Tibial nerve (tissue), 4 donors: ENCODE measurements around the gene EFHD2. TPM values are rescaled to one million over a fixed set of nuclear protein-coding genes. Genes with fewer than 3 reads are reported as not detected.

ENCODE experiments used
- DNase-seq, 2 donors: peaks; one replicate each; pipeline ENCODE4 v3.0.0-alpha.2; 2019; ENCODE audit warnings: low spot score in 2 of 2
- H3K27ac ChIP-seq, 4 donors: fragments of 200-600 bp; sonication (generic) in 3 of 4; one replicate each; pipeline ENCODE4 v1.5.1; 2017 to 2019; ENCODE audit warnings: mild to moderate bottlenecking in 1 of 4
- H3K27me3 ChIP-seq, 2 donors: fragments of 200-600 bp; sonication (generic) in 1 of 2; one replicate each; pipeline versions ENCODE4 v1.5.1 to v1.6.0; 2017 to 2019
- H3K36me3 ChIP-seq, 3 donors: fragments of 200-600 bp; sonication (generic); one replicate each; pipeline ENCODE4 v1.5.1; 2018 to 2019
- H3K4me1 ChIP-seq, 4 donors: fragments of 200-600 bp; sonication (generic) in 3 of 4; one replicate each; pipeline ENCODE4 v1.5.1; 2017 to 2019
- H3K4me3 ChIP-seq, 4 donors: fragments of 200-600 bp; sonication (generic) in 3 of 4; one replicate each; pipeline ENCODE4 v1.5.1; 2017 to 2019; ENCODE audit warnings: mild to moderate bottlenecking in 1 of 4, moderate library complexity in 1 of 4
- H3K9me3 ChIP-seq, 4 donors: fragments of 200-600 bp; sonication (generic) in 3 of 4; one replicate each; pipeline ENCODE4 v1.5.1; 2017 to 2019
- CTCF ChIP-seq, 5 experiments: fragments of 200-600 bp in 3 of 5; fragments of 450-650 bp in 2 of 5; sonication (generic) in 3 of 5; IDR thresholded peaks; one replicate each; pipeline ENCODE4 v1.5.1; 2016 to 2019; ENCODE audit warnings: antibody characterized with exemption in 5 of 5, mild to moderate bottlenecking in 3 of 5, moderate library complexity in 2 of 5
- EP300 ChIP-seq, 2 donors: sonication (generic); formaldehyde crosslinking; IDR thresholded peaks; one replicate each; pipeline ENCODE4 v1.6.1; 2017; ENCODE audit warnings: antibody characterized with exemption in 2 of 2, mild to moderate bottlenecking in 1 of 2
- POLR2A ChIP-seq, 2 donors: fragments of 450-650 bp; IDR thresholded peaks; one replicate each; pipeline ENCODE4 v1.6.1; 2017; ENCODE audit warnings: antibody characterized with exemption in 2 of 2, mild to moderate bottlenecking in 2 of 2, moderate library complexity in 2 of 2
- WGBS, 2 donors: methylation state at CpG; one replicate each; pipeline ENCODE4 v1.1.5; 2018; 5-methylcytosine and 5-hydroxymethylcytosine counted together
- total RNA-seq, 4 donors: library from RNA; depleted of rRNA; stranded (reverse); fragments of >200 nt; gene quantifications; one replicate each; pipeline ENCODE4 v1.1.0, GENCODE V29; 2016

The EFHD2 gene
- total RNA-seq, 4 donors from 2014 or later = 17.0 to 61.5 (median 29.6) TPM

DNA sequence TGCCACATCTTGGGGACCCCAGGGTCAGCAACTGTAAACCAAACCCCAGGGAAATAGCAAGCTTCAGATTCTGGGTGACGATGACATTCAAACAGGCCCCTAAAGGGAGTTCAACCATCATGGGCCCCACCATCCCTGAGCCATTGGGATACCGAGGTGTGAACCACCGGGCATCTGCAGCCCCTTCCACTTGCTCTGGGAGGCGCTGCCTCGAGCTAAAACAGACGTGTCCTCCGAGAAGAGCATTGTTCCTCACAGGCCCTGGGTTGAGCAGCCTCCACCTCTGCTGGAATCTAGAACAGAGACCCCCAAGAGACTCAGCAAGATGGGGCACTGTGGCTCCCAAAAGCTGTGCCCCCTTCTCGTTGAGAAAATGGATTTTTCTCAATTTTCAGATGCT is 19.0 kb upstream of the EFHD2 start:
- H3K4me3 ChIP-seq = no peak overlapping the region
- no peak for DNase-seq
- no peak overlapping the region for H3K27ac ChIP-seq
- TF ChIP-seq POLR2A (IDR thresholded peaks at IDR 0.05) = no peak
- TF ChIP-seq EP300 (IDR thresholded peaks at IDR 0.05) = no peak
- H3K4me1 ChIP-seq = peaks cover 0 to 12% (median 3%) of the 10 kb centered on the region in 4 donors
- no peaks in the 10 kb centered on the region for H3K27me3 ChIP-seq
- 70 to 82% methylated on average over 4 to 8 of the region's 8 CpGs for WGBS, 2 donors
- H3K9me3 ChIP-seq = no peaks in the 10 kb centered on the region
- no peaks in the 10 kb centered on the region for H3K36me3 ChIP-seq

DNA sequence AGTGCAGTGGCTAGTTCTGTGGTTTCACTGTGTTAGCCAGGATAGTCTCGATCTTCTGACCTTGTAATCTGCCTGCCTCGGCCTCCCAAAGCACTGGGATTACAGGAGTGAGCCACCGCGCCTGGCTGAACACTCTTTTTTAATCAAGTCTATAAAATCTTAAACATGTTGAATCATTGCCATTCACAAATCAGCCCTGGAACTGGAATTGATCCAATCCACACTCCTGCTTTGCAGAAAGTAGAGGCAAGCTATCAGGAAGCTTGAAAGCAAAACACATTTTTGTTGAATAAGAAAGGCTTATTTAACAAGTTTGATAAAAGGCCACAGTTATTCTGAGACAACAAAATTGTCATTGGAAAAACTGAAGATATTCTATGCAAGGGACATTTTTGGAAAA is 18.3 kb upstream of the EFHD2 start:
- no peaks in the 10 kb centered on the region for H3K9me3 ChIP-seq
- no peak overlapping the region for H3K27ac ChIP-seq
- DNase-seq = no peak
- H3K4me1 ChIP-seq = peaks cover 0 to 5% (median under 1%) of the 10 kb centered on the region in 4 donors
- 57 to 65% methylated on average over 4 of the region's 4 CpGs for WGBS, 2 donors
- no peak overlapping the region for H3K4me3 ChIP-seq
- H3K27me3 ChIP-seq = no peaks in the 10 kb centered on the region
- TF ChIP-seq EP300 (IDR thresholded peaks at IDR 0.05) (no peak), CTCF (IDR thresholded peaks at IDR 0.05) (no peak), POLR2A (IDR thresholded peaks at IDR 0.05) (no peak)
- no peaks in the 10 kb centered on the region for H3K36me3 ChIP-seq

DNA sequence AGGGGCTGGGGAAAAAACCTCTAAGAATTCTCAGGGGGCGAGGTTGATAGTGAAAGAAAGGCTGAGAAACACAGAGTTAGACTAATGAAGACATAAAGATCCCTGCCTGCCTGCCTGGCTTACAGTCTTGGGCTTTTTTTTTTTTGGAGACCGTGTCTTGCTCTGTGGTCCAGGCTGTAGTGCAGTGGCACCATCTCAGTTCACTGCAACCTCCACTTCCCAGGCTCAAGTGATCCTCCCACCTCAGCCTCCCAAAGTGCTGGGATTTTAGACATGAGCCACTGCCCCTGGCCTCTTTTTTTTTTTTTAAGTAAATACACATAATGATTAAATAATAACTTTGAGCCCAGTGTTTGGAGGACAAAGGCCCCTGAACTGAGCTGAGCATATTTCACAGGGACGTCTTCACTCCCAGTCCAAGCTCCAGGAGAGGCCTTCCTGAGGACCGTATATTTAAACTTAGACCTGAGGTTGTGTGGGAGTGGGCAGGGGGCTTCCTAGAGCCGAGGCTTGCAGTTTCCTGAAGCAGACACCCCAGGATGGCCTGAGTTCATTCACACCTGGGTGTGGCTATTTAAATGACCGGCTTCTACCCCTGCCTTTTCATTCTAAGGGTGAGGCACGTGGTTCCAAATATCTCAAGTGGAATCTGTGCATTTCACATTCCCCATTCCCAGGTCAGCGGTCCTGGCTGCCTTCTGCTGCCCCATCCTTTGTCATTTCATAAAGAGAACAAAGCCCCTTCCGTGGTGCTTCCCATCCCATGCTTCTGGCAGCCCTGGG is 16.0 kb upstream of the EFHD2 start:
- no peak for TF ChIP-seq POLR2A (IDR thresholded peaks at IDR 0.05)
- TF ChIP-seq CTCF (IDR thresholded peaks at IDR 0.05) = no peak
- TF ChIP-seq EP300 (IDR thresholded peaks at IDR 0.05) = no peak
- Histone ChIP-seq H3K4me1 (no peaks in the 10 kb centered on the region), H3K9me3 (no peaks in the 10 kb centered on the region), H3K36me3 (no peaks in the 10 kb centered on the region), H3K4me3 (no peak overlapping the region), H3K27ac (no peak overlapping the region), H3K27me3 (no peaks in the 10 kb centered on the region)
- no peak for DNase-seq
- 54 to 59% methylated on average over 9 of the region's 9 CpGs for WGBS, 2 donors

DNA sequence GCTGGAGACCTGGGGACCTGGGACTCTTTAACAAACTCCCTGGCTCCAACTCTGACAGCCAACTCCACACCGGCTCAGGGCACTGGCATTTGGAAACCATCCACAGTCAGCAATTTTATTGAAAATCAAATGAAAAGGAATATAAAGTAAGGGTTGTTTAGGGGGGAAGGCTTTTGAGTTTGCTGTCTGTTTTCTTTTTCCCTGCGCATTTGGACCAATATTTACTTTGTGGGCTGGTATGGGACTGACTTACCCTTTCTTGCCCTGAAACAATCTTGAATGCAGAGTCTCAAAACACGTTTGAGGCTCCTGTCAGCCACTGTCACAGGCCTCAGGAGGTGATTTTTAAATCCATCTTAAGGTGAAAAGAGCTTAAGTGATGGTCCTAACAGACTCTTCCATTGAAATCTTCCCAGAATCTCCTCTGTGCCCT is 15.4 kb upstream of the EFHD2 start:
- Histone ChIP-seq H3K36me3 (no peaks in the 10 kb centered on the region), H3K9me3 (peaks cover 0 to 4% (median 0%) of the 10 kb centered on the region in 4 donors), H3K4me1 (no peaks in the 10 kb centered on the region), H3K4me3 (no peak overlapping the region), H3K27ac (no peak overlapping the region), H3K27me3 (no peaks in the 10 kb centered on the region)
- WGBS, 2 donors = 36 to 37% methylated on average over 3 of the region's 3 CpGs
- no peak for DNase-seq
- TF ChIP-seq EP300 (IDR thresholded peaks at IDR 0.05) (no peak), POLR2A (IDR thresholded peaks at IDR 0.05) (no peak), CTCF (IDR thresholded peaks at IDR 0.05) (no peak)

- DNase-seq = no peak
- Histone ChIP-seq H3K4me3 (no peak overlapping the region), H3K36me3 (no peaks in the 10 kb centered on the region), H3K27ac (no peak overlapping the region), H3K4me1 (no peaks in the 10 kb centered on the region), H3K9me3 (peaks cover 0 to 16% (median 2%) of the 10 kb centered on the region in 4 donors), H3K27me3 (no peaks in the 10 kb centered on the region)
- WGBS, 2 donors = 83 to 91% methylated on average over 2 of the region's 2 CpGs
- TF ChIP-seq POLR2A (IDR thresholded peaks at IDR 0.05) = no peak
- TF ChIP-seq EP300 (IDR thresholded peaks at IDR 0.05) = no peak
- TF ChIP-seq CTCF (IDR thresholded peaks at IDR 0.05) = no peak
Measured at GRCh38 chr1:15397236-15397635, 12.5 kb upstream of the EFHD2 start.
